Measurements from ENCODE around the gene C6orf163.

C6orf163 gene

DNA sequence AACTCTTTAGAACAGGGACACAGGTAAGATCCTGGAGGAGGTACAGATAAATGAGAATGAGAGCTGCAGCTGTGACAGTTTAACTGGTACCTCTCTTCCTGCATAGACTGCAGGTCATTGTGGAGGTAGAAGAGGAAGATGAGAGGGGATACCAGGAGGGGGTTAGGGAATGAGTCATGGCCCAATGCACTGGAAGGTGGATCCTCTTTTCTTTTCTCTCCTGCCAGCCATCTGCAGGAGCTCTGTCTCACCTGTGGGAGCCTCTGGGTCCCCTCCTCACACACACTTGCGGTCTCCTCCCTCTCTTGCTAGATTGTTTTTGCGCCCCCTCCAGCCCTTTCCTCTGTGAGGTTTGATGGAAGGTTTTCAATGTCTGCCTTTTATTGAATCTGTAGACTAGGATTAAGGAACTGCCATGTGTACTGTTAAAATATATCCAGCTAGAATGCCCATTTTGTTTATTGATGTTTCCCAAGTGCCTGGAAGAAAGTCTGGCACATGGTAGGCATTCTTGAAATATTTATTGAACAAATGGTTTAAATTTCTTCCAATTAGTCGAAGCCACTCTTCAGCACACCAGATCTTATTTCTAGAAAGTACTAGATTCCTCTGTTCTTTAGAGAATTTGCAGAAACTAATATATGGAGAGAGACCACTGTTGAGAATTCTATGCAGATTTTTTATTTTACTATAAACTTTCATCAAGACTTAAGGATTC, 13.0 kb downstream of the C6orf163 start:
- DNase-seq (ENCODE audit: low read depth in 2 of 2), result no peak

DNA sequence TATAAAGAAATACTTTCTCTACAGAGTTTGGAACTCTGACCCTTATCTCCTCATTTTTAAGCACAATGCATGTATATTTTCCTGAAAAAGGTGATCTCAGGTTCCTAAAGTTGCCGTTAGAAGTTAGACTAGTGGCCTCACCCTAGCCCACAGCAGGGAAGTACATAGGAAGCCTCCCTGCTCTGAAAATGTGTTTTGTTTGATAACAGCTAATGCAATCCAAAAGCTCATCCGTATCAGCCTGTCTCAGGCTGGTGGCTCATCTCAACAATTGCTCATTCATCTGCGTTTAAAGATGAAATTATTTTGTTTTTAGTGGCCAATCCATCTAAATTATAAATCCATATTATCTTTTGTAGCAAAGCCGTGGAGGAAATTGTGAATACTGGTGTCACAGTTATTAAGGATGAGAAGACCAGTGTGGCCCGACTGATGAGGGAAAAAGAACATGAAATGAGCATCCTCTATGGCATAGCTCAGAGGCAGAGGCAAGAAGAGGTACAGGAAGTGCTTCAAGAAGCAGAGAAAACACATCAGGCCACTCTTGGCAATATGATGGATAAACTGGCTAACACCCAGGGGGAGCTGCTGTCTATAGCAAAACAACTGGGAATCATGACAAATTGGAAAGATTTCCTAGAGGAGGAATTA, 20.1 kb downstream of the C6orf163 start:
- DNase-seq (ENCODE audit: low read depth in 2 of 2), result no peak

- DNase-seq (ENCODE audit: low read depth in 2 of 2), result no peak
Measured at GRCh38 chr6:87366072-87366827, 21.6 kb downstream of the C6orf163 start.

DNA sequence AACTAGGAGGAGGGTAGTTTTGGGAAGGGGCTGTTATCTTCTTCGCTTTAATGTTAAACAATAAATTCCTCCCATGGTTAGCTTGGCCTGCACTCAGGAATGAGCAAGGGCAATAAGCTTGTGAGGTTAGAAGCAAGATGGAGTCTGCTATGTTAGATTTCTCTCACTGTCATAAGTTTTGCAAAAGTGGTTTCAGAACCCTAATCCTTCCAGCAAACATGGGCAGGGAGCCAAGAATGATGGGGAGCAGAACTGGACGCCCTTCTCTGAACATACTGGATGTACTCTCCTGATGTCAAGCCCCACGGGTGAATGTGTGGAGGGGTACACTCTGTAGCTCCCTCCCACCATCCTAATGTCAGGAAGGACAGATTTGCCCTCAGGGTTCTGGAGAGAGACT, 22.3 kb downstream of the C6orf163 start:
- DNase-seq (ENCODE audit: low read depth in 2 of 2), result no peak

- no peak for DNase-seq (ENCODE audit: low read depth in 2 of 2)
Measured at GRCh38 chr6:87373377-87373776, 28.8 kb downstream of the C6orf163 start.

- no peak for DNase-seq (ENCODE audit: low read depth in 2 of 2)
Measured at GRCh38 chr6:87375315-87375714, 30.7 kb downstream of the C6orf163 start.

GRCh38 chr6:87376643-87377042, 32.0 kb downstream of the C6orf163 start:
- no peak for DNase-seq (ENCODE audit: low read depth in 2 of 2)

GRCh38 chr6:87378947-87379346, 34.3 kb downstream of the C6orf163 start:
- DNase-seq (ENCODE audit: low read depth in 2 of 2), result no peak

- DNase-seq (ENCODE audit: low read depth in 2 of 2), result no peak
Measured at GRCh38 chr6:87382861-87383260, 38.2 kb downstream of the C6orf163 start.

GRCh38 chr6:87384038-87384437, 39.4 kb downstream of the C6orf163 start:
- no peak for DNase-seq (ENCODE audit: low read depth in 2 of 2)

DNA sequence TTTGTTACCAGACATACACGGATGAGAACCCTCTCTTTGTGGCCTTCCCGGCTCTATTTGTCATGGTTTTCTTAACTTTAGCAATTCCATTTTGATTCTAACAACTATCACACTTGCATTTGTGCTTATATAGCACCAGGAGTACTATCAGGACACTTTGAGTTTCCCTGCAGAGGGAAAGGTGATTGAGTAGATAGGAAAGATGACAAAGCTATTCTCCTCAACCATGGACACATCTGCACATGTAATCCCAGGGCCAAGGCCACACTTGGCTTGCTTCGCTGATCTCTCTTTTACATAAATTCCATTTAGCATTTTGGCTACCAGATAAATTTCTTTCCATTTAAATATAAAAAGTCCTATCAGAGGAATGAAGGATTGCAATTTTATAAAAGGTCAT, 39.8 kb downstream of the C6orf163 start:
- DNase-seq (ENCODE audit: low read depth in 2 of 2), result no peak

DNA sequence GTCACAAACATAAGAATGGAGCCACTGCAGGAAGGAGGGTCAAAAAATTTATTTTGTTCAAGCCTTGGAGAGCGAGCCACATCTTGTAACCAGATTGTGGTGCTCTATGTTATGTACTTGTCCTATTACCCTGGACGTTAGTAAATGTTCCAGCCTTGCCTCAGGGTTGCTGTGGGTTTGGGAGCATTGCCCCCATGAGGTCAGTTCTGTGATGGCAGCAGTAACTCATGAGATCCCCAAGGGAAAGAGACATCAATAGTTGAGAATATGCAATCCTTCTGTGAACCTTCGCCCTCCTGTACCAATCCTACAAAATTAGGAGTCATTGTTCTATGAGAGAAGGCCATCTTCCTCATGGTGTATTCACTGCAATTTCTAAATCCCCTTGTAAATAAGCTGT, 46.7 kb downstream of the C6orf163 start:
- DNase-seq (ENCODE audit: low read depth in 2 of 2), result no peak

DNA sequence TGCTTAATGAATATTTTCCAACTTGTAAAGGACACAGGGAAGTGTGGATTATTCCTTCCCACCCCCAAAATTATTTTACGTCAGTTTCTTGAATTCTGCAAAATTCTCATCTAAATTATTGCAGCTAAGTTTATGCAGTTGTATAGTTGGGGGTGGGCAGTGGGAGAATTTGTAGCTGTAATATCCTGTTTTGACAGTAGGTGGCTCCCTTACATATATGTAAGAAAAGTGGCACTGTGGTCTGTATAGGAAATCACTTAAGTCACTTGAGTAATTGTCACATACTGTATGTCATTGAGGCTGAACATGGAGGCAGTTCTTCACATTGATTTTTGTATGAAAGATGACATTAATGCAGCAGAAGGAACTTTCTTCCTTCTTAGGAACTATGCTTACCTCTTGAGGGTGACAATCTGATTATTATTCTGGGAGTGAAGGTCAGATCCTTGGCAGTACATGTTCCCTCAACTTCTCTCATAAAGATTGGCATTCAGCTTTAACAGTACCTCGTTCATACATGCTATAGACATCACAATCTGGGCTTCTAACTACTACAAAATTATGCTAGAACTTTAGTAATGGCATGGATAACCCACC, 48.5 kb downstream of the C6orf163 start:
- DNase-seq (ENCODE audit: low read depth in 2 of 2), result no peak

DNA sequence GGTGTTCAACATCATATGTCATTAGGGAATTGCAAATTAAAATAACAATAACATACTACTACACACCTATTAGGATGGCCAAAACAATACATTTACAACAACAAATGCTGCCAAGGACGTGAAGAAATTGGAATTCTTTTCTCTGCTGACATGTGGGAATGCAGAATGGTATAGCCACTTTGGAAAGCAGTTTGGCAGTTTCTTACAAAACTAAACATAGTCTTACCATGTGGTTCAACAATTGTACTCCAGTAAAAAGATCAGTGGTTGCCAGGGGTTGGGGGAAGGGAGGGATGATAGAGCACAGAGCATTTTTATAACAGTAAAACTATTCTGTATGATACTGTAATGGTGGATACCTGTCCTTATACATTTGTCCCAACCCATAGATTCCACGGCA, 50.8 kb downstream of the C6orf163 start:
- no peak for DNase-seq (ENCODE audit: low read depth in 2 of 2)

GRCh38 chr6:87396595-87397392, 52.2 kb downstream of the C6orf163 start:
- no peak for DNase-seq (ENCODE audit: low read depth in 2 of 2)

- DNase-seq (ENCODE audit: low read depth in 2 of 2), result no peak
Measured at GRCh38 chr6:87397656-87398055, 53.0 kb downstream of the C6orf163 start.

DNA sequence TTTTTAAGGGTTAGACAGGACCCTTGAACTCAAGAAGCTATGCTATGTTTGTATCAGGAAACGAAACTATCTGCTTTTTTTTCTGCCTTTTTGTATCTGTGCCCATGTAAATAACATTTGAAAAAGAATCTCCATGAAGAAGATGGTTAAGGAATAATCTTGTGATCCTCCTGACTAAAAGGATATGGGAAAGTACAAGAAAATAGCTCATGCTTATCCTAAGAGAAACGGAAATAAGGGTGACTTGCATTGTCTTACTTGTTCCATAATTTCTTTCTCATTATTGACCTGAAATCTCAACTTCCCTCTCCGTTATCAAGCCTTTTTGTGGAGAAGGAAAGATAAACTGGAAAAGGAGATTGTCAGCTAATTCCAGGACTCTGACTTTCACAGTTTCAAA, 57.2 kb downstream of the C6orf163 start:
- DNase-seq (ENCODE audit: low read depth in 2 of 2), result no peak

- DNase-seq (ENCODE audit: low read depth in 2 of 2), result no peak
Measured at GRCh38 chr6:87407561-87407900, 62.9 kb downstream of the C6orf163 start.

- DNase-seq (ENCODE audit: low read depth in 2 of 2), result peak; percentile 54 to 59
Measured at GRCh38 chr6:87407901-87408720, 63.5 kb downstream of the C6orf163 start, which contains the start of gene CFAP206. TSS of gene CFAP206 (plus strand) at chr6:87407972. CDS start at chr6:87409840, 1,868 bp downstream.

DNA sequence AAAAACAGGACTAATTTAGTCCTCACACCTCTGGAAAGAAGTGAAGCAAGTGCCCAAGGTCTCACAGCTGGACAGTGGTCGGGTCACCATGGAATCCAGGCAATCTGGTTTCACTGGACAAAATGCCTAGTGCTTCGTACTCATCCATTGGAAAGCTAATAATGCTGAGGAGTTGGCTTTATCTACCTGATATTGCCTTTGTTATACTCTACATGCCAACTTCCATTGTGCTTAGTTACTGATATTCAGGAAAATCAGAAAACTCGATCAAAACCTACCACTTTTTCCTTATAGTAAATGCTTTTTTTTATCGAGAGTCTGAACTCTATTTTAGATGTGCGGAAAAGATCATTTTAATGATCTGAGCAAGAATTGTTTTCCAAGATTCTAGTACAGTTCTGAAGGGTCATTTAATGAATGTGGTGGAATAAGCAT, 64.1 kb downstream of the C6orf163 start:
- DNase-seq (ENCODE audit: low read depth in 2 of 2), result no peak

All from stimulated activated CD8-positive, alpha-beta memory T cell treated with anti-CD3 and anti-CD28 coated beads, Interleukin-15, amount 100 ng/mL, for 4 hours (primary cell).